ENCODE results near the gene HMCN2.

The HMCN2 gene

GRCh38 chr9:130454812-130455325, 189.3 kb downstream of the HMCN2 start:
- DNase-seq (ENCODE audit: insufficient read length, low spot score) (no peak), FAIRE-seq (no peak)
- TF ChIP-seq POLR2A (IDR thresholded peaks at IDR 0.05; ENCODE audit: low read depth, low read length) = no peak

GRCh38 chr9:130458027-130458803, 192.7 kb downstream of the HMCN2 start:
- DNase-seq (ENCODE audit: insufficient read length, low spot score) = no peak
- no peak for TF ChIP-seq POLR2A (IDR thresholded peaks at IDR 0.05; ENCODE audit: low read depth, low read length)
- FAIRE-seq = no peak

- no peak for TF ChIP-seq POLR2A (IDR thresholded peaks at IDR 0.05; ENCODE audit: low read depth, low read length)
- FAIRE-seq (no peak), DNase-seq (ENCODE audit: insufficient read length, low spot score) (no peak)
These were observed 193.2 kb downstream of the HMCN2 start for GRCh38 chr9:130458804-130459067.

DNA sequence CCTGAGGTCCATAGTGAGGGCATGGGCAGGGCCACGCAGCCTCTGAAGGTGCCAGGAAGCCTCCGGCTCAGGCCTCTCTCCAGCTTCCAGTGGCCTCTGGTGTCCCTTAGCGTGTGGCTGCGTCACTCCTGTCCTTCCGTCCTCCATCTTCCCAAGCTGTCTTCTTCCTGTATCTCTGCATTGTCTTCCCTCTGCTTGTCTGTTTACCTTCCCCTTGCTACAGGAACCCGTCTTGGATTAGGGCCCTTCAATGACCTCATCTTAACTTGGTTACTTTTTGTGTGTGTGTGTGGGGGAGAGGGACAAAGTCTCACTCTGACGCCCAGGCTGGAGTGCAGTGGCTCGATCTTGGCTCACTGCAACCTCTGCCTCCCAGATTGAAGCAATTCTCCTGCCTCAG, 193.6 kb downstream of the HMCN2 start:
- no peak for DNase-seq (ENCODE audit: insufficient read length, low spot score)
- no peak for FAIRE-seq
- TF ChIP-seq POLR2A (IDR thresholded peaks at IDR 0.05; ENCODE audit: low read depth, low read length) = no peak

- no peak for DNase-seq (ENCODE audit: insufficient read length, low spot score)
- FAIRE-seq = no peak
- TF ChIP-seq POLR2A (IDR thresholded peaks at IDR 0.05; ENCODE audit: low read depth, low read length) = no peak
These were observed 194.5 kb downstream of the HMCN2 start for GRCh38 chr9:130459941-130460669.

GRCh38 chr9:130461218-130461630, 195.7 kb downstream of the HMCN2 start:
- FAIRE-seq = no peak
- DNase-seq (ENCODE audit: insufficient read length, low spot score) = no peak
- no peak for TF ChIP-seq POLR2A (IDR thresholded peaks at IDR 0.05; ENCODE audit: low read depth, low read length)

- FAIRE-seq = no peak
- TF ChIP-seq POLR2A (IDR thresholded peaks at IDR 0.05; ENCODE audit: low read depth, low read length) = no peak
- no peak for DNase-seq (ENCODE audit: insufficient read length, low spot score)
These were observed 196.2 kb downstream of the HMCN2 start for GRCh38 chr9:130461731-130462130.

GRCh38 chr9:130462685-130463540, 197.4 kb downstream of the HMCN2 start:
- TF ChIP-seq POLR2A (IDR thresholded peaks at IDR 0.05; ENCODE audit: low read depth, low read length) = no peak
- DNase-seq (ENCODE audit: insufficient read length, low spot score) (no peak), FAIRE-seq (no peak)

DNA sequence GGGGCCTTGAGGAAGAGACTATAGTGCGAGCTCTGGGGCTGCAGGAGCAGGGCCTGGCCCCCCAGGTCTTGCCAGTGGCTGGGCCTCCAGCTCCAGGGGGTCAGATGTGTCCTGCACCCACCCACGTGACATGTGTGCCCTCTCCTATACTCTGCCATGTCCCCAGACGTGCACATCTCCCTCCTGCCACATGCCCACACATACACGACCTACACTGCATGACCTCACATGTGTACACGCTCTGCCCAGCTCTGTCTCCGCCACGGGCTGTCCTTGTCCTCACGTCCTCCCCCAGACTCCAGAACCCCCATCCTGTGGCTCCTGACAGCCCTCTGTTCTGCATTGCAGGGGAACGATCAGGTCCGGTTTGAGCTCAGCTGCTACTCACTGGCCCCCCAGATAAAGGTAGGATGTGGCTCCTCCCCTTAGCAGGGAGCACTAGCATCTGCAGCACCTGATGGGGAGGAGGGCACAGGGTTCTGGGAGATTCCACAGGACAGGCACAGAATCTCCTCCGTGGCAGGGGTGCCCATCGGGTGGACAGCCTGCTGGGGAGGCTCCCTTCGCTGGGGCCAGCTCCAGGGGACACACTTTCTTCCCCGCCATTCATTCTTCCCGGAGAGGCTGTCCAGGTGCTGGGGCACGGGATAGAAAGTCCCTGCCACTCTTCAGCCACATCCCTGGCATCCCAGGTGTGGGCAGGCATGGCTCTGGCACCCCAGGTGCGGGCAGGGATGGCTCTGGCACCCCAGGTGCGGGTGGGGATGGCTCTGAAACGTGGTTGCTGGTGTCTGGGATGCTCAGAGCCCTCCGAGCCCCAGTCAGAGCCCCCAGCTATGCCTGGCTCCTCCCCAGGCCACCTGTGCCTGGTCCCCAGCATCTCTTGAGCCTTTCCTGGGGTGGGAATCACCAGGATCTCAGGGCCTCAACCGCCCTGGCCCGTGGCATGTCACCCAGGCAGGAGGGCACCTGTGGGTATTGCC, 198.5 kb downstream of the HMCN2 start:
- FAIRE-seq = no peak
- no peak for TF ChIP-seq POLR2A (IDR thresholded peaks at IDR 0.05; ENCODE audit: low read depth, low read length)
- no peak for DNase-seq (ENCODE audit: insufficient read length, low spot score)

DNA sequence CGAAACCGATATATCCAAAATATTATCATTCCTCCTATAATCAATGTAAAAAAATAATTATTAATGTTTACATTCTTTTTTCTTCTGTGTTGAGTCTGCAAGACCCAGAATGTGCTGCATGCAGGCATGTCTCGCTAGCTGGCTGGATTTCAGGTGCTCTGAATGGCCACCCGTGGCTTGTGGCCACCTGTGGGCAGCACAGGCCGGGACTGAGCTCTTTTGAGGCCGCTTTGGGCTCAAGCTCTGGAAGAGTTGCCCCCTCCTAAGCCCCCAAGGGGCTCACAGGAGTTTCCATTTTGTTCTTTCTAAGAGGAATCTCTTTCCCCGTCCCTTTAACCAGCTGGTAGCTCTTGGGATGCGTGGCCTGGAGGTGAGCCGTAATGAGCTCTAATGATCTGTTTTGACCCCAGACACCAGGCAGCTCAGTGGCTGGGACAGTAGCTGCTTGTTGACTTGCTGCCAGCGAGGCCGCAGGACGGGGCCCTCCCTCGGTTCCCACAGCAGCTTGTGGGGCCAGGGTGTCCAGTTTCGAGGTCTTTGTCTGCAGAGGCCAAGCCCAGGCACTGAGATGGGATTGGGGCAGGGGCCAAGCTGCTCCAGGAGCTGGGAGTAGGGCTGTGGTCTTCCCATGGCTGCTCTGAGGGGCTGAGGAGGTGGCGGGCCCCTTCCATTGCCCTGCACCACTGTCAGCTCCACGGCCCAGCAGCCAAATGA, 200.0 kb downstream of the HMCN2 start:
- TF ChIP-seq POLR2A (IDR thresholded peaks at IDR 0.05; ENCODE audit: low read depth, low read length) = no peak
- no peak for FAIRE-seq
- no peak for DNase-seq (ENCODE audit: insufficient read length, low spot score)

DNA sequence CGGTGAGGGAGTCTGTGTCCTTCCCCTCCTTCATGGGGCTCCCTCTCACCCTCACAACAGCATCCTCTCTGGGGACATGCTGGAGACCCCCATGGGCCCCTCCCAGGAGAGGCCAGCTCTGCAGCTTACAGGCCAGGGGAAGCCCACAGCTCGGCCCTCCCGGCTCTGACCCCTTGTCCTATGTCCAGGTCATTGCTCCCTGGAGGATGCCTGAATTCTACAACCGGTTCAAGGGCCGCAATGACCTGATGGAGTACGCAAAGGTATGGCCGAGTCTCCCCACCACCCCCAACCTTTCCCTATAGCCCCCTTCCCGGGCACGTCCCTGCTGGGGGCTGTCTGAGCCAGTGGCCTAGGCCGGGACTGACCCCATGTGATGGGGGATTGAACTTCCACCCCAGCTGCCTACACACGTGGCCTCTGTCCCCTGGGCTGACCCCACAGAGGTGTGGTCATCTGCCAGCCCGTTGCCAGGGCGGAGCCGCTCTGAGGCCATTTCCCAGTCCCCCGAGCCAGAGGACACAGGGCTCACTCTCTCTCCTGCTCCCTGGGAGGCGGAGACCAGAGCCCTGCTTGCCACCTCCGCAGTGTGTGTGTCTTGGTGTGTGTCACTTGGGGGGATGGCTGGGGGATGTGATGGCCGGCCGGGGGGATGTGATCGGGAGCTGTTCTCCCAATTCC, 201.1 kb downstream of the HMCN2 start:
- no peak for TF ChIP-seq POLR2A (IDR thresholded peaks at IDR 0.05; ENCODE audit: low read depth, low read length)
- no peak for DNase-seq (ENCODE audit: insufficient read length, low spot score)
- no peak for FAIRE-seq

- FAIRE-seq = no peak
- no peak for DNase-seq (ENCODE audit: insufficient read length, low spot score)
- no peak for TF ChIP-seq POLR2A (IDR thresholded peaks at IDR 0.05; ENCODE audit: low read depth, low read length)
These were observed 201.8 kb downstream of the HMCN2 start for GRCh38 chr9:130467316-130467715.

Measured in H54 (cell line).